Stomach (tissue), 4 donors: ENCODE data around the gene CRISP1.

Experiments
- CTCF ChIP-seq, 7 experiments: fragments of 450-650 bp in 4 of 7; fragments of 200-600 bp in 3 of 7; sonication (generic) in 3 of 7; IDR thresholded peaks; one replicate each; pipeline ENCODE4 v1.5.1; 2016 to 2019; ENCODE audit warnings: antibody characterized with exemption in 7 of 7, control low read depth in 2 of 7, mild to moderate bottlenecking in 1 of 7
- EP300 ChIP-seq: sonication (generic); formaldehyde crosslinking; IDR thresholded peaks from one replicate; pipeline ENCODE4 v1.6.1; 2017; ENCODE audit warnings: antibody characterized with exemption
- POLR2A ChIP-seq, 4 donors: fragments of 450-650 bp; IDR thresholded peaks; one replicate each; pipeline ENCODE4 v1.6.1; 2016; ENCODE audit warnings: antibody characterized with exemption in 4 of 4, control low read depth in 2 of 4, mild to moderate bottlenecking in 1 of 4, moderate library complexity in 1 of 4
- POLR2AphosphoS5 ChIP-seq, 3 donors: sonication (generic); formaldehyde crosslinking; IDR thresholded peaks; one replicate each; pipeline ENCODE4 v1.6.1; 2016; ENCODE audit warnings: antibody characterized with exemption in 3 of 3

- TF ChIP-seq CTCF (IDR thresholded peaks at IDR 0.05) (no peak), POLR2A (IDR thresholded peaks at IDR 0.05) (no peak), POLR2AphosphoS5 (IDR thresholded peaks at IDR 0.05) (no peak), EP300 (no peak)
Measured at GRCh38 chr6:49790341-49790740, 76.0 kb downstream of the CRISP1 start.
